GM10847 (cell line): ENCODE results near the gene HSD11B1L.
A peak's percentile ranks its signal among the peaks of the same experiment; 100 is the strongest.

Experiments
- POLR2A ChIP-seq: IDR thresholded peaks from 2 replicates; pipeline ENCODE4 v1.6.1; 2011; ENCODE audit not compliant: insufficient read length; ENCODE audit errors: extremely low read depth

Gene HSD11B1L

DNA sequence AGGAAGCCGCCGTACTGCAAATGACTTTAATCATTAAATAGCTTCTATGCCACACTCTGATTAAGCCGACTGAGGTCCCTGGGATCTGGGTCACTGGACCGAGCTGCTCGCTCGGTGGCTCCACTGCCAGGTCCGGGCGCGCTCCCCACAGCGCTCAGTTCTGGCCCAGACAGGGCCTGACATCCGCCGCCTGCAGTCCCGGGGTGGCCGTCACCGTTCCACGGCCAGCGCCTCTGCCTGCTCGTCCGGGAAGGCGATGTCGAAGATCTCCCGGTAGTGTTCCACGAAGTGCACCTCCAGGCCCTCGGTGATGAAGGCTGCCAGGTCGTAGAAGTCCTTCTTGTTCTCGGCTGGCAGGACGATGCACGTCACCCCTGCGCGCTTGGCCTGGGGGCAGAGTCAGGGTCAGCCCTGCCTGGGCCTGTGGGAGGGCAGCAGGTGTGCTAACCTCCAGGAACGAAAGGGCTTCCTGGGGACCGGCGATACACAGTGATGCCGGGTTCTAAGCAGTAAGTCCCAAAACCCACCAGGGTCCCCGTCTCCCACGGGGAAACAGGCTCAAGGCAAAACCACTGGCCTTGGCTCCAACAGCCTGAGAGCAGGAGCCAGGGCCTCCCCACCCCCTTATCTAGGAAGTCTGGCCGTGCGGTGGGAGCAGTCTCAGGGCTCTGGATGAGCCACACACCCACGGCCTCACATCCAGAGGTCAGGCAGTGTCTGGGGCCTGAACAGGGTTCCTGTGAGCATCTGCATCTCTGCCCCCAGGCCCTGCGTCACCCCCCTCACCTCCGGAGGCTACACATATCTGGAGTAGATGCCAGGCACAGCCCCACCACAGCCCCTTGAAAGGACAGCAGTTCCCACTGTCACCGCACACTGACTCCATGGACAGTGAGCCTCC is 11.2 kb downstream of the HSD11B1L start:
- peak; percentile 11 for TF ChIP-seq POLR2A

DNA sequence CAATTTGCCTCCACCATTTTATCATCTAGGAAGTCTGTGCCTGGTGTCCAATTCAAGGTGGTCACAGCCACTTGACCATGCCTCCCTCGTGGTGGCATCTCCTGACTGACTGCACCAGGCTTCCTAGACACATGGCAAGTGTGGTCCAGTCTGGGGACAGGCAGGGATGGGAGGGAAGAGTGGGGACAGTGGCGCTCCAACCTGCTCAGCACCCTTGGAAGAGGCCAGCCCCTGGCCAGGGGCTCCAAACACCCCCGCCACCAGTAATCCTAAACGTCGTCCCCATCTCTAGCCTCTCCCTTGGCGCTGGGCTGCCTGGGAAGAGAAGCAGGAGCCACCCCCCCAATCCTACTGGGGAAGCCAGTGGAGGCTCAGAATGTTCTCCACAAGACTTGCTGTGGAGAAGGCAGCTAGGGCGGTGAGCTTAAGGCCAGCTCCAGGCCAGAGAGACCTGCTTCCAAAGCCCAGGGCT is 11.9 kb downstream of the HSD11B1L start:
- no peak for TF ChIP-seq POLR2A

DNA sequence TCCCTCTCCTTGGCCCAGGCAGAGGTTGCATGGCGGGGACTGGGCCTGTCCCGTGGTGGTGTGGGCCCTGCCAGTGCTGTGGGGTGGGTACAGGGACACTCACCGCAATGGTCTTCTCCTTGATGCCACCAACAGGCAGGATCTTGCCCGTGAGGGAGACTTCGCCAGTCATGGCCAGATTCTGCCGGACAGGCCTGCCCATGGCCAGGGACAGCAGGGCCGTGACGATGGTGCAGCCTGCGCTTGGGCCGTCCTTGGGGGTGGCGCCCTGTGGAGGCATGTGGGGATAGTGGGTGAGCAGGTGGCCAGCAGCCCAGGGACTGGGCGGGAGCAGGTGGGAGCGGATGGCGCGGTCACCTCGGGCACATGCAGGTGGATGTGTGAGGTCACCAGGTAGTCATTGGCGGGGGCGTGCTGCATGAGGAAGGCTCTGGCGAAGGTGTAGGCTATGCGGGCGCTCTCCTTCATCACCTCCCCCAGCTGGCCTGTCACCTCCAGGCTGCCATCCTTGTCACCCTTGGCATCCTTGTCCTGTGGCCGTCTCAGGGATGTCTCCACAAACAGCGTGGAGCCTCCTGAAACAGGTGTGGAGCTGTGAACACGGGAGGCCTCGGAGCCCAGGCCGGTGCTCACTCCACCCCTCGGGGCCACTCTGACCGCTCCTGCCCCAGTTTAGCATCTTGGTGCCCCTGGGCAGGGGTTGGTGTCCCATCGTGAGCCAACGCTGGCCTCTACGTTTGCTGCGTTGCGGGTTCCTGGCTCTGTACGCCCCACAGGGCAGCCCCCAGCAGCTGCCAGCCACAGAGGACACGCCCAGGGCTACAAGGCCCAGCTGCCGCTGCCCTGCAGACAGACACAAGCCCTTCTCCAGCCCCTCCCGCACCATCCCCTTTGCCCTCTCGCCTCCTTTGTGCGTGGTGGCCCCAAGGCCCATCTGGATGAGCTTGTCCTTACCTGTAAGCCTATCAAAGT is 12.7 kb downstream of the HSD11B1L start:
- no peak for TF ChIP-seq POLR2A

- TF ChIP-seq POLR2A, result no peak
Measured at GRCh38 chr19:5694167-5694955, 13.5 kb downstream of the HSD11B1L start.

- TF ChIP-seq POLR2A, result no peak
Measured at GRCh38 chr19:5694956-5695648, 14.3 kb downstream of the HSD11B1L start.

DNA sequence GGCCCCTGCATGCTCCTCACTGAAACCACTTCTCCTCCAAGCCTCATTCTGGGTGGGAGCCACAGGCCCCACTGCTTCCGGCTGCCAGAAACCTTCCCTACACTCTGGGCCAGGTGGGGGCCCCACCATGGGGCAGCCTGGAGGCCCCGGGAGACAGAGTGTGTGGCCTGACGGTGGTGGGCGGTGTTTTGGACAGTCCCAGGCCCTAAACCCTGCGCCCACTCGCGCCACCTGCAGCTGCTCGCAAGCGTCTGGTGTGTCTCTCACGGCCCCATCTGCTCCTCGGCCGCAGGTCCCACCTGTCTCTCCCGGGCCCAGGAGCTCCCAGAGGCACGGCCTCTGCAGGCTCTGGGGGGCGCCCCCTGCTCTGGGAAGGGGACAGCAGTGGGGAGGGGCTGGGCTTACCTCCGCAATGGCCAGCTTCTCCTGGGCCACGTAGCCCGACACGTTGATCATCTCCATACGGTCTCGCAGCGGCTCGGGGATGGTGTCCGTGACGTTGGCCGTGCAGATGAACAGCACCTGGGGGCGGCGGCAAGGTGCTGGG is 14.9 kb downstream of the HSD11B1L start:
- no peak for TF ChIP-seq POLR2A

GRCh38 chr19:5696196-5697021 is 15.6 kb downstream of the HSD11B1L start:
- no peak for TF ChIP-seq POLR2A

- TF ChIP-seq POLR2A, result peak; percentile 9
Measured at GRCh38 chr19:5697022-5697889, 16.4 kb downstream of the HSD11B1L start.

DNA sequence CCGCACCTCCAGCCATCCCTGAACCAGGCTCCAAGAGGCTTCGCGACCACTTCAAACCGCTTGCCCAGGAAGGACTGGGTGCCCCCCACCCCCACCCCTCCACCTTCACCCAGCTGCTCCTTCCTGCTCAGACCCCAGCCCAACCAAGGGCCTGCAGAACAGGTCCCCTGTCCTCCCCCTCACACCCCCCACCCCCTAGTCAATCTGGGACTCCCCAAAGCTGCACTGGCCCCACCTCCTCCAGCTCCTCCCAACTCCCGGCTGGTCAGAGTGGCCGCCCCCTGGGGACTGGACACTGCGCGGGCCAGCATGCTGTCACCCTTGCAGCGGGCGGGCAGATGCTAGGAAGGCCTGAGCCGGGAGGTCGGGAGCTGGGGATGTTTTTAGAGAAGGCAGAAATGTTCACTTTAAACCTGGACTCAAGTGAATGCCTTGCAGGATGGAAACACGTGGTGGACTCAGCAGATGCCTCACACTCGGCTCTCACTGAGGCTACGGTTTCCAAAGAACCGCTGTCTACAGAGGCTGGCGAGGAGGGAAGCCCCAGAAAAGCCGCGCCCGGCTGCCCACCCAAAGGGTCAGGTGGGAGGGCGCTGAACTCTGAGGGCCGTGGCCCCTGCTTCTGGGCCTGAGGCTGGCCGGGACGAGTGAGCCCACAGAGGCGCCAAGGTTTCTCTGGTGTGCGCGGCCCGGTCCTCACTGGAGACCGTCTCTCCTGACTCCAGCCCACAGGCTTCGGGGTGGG is 17.2 kb downstream of the HSD11B1L start:
- TF ChIP-seq POLR2A, result no peak

DNA sequence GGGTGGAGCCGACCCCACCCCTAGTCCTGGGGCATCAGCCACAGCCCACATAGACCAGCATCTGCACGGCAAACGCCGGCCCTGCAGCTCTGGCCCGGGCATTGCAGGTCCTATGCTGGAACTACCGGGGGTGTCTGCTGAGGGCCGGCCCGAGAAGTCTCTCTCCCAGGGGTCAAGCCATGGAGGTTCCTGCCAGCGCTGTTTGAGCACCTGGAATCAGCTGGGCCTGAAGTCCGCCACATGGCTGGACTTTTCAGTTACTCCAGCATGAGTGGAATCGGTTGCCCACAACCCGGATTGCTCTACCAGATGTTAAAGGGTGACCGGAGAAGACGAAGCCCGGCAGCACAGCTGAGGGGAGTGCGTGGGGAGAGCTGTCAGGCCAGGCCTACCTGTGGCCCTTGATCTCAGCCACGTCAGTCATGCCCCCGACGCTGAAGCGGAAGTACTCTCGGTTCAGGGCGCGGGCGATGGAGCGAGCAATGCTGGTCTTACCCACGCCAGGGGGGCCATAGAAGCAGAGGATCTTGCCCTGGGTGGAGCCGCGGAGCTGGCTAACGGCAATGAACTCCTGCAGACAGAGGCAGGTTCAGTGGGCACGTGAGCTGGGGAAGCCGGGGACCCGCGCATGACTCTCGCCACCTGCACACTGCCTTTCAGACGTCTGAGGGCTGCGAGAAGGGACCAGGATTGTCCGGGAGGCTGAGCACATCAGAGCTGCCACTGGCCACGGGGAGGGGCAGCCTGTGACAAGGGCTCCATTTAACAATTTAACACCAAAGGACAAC is 18.0 kb downstream of the HSD11B1L start:
- no peak for TF ChIP-seq POLR2A
